HG02610 (cell line): Measurements from ENCODE around the gene LAMA5.

ENCODE experiments used
- ATAC-seq: cut with Tn5 transposase; IDR thresholded peaks from one replicate; pipeline ENCODE4 v1.9.1; 2021; ENCODE audit warnings: mild to moderate bottlenecking, moderate library complexity; ENCODE audit not compliant: unreplicated experiment

The LAMA5 gene

DNA sequence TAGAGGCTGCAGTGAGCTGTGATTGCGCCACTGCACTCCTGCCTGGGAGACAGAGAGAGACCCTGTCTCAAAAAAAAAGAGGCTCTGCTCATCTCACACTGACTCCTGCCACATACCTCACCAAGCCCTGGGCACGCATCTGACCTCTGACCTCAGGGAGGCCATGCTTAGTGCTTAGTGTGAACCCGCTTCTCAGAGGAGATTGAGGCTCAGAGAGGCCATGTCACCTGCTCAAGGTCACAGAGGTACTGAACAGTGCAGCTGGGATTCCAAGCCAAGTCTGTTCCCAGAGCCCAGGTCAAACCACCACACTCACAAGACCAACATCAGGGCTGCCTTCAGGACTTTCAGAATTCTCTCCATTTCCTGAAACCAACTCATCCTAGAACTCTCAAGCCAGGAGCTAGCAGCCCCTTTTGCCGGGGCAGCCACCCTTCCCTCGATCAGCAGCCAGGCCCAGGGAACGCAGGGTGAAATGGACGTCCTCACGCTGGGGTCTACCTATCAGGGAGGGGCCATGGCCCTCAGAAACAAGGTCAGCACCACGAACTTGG is 37.1 kb upstream of the LAMA5 start:
- no peak for ATAC-seq

DNA sequence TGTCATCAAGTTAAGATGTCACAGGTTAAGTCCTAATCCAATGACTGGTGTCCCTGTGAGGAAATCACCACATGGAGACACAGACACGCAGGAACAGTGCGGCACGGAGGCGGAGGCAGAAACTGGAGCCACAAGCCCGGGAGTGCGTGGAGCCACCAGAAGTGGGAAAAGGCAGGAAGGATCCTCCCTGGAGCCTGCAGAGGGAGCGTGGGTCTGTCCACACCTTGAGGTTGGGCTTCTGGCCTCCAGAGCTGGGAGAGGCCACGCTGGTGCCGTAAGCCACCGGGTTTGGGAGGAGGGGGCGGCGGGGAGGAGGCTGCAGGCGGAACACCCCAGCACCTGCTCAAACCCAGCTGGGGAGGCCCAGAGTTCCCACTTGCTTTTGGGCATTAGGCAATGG is 36.2 kb upstream of the LAMA5 start:
- no peak for ATAC-seq

DNA sequence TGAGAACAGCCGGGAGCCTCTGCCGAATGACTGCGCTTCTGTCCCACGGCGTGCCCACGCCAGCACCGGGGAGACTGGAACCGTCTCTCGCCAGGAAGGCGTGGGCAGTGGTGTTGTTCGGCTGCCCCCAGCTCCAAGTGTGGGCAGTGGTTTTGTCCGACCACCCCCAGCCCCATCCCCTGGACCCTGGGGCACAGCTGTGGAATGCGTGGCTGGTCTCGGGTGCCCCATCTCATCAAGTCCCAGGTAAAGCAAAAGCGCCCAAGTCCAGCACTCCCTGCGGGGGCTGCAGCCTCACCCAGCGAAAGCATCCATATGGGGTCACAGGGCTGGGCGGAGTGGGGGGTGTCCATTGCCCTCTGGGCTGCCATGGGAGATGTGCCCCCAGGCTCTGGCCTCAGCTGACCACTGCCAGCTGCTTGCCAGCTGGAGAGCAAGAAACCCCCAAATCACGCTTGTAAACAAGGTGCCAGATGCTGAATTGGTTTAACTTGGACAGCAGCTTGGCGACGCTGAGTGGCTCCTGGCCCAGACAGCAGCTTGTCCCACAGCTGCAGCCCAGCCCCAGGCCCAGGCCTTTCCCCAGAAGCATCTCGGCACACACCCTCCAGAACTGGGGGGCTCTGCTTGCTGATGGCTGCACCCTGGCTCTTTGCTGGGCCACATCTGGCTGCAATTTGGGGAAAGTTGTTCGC is 35.5 kb upstream of the LAMA5 start:
- no peak for ATAC-seq

DNA sequence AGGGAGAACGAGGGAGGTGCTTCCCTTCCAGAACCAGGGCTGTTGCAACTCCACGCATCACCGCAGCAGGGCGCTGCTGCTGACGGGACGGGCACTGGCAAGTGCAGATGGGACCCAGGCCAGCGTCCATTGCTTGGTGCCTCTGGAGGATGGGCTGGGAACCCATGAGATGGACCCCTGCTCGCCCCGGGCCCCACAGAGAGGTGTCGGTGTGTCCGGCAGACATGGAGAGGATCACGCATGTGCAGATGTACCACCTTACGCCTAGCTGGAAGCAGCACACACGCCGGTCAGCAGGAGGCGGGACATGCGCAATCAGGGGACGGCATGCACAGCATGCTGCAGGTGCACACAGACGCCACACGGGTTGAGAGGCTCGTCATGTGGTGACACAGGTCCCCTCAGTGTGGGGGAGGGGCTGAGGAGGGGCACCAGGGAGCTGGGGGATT is 34.2 kb upstream of the LAMA5 start:
- no peak for ATAC-seq

DNA sequence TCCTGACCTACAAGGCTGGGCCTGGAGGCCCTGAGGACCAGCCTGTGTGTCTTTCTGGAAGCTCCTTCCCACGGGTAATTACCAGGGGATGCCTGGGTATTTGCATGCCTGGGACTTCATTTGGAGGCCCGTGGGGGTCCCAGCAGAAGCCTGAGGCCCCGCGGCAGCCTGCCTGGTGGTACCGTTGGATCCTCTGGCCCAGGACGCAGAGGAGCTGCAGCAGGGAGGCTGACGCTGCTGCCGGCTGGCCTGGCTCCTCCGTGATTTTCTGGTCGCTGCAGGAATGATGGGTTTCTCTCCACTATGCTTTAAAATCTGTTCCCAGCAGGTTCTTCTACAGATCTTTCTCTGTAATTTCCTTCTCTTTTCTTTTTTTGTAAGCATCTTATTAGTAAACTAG is 33.4 kb upstream of the LAMA5 start:
- no peak for ATAC-seq

DNA sequence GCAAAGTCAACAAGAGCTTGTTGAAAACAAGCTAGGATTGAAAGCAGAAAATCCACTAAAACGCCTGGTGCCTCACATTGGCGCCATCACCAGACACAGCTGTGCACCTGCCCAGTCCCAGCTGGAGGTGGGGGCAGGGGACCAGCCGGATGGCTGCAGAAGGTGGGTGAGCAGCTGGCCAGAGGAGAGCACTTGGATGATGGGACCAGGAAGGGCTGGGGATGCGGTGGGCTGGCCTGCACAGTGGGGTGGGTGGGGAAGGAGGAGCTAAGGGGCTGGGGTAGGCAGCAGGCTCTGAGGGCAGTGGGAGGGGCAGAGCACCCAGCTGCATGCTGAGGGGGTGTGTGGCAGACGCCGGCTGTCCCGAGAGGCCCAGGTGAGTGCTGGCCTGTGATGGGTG is 32.9 kb upstream of the LAMA5 start:
- ATAC-seq: no peak

DNA sequence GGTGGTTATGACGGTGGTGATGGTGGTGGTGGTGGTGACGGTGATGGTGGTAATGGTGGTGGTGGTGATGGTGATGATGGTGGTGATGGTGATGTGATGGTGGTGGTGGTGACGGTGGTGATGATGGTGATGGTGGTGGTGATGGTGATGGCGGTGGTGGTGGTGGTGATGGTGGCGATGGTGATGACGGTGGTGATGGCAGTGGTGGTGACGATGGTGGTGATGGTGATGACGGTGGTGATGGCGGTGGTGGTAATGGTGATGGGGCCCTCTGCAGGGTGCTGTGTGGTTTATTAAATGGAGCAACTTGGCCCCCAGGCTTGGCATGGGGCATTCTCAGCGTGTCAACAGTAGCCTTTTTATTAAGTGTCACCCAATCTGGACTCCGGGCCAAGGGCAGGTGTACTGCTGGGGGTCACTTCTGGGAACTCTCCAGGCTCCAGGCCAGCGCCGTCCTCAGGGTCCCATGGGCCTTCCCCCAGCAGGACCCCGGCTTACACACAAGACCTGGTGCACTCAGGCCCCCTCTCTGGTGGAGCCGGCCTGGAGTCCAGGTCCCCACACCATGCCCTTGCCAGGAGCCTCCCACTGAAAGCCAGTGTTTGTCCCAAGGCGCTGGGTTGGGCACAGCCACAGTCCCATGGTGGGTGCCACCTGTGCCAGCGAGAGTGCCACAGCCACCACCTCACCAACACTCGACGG is 31.2 kb upstream of the LAMA5 start:
- no peak for ATAC-seq

DNA sequence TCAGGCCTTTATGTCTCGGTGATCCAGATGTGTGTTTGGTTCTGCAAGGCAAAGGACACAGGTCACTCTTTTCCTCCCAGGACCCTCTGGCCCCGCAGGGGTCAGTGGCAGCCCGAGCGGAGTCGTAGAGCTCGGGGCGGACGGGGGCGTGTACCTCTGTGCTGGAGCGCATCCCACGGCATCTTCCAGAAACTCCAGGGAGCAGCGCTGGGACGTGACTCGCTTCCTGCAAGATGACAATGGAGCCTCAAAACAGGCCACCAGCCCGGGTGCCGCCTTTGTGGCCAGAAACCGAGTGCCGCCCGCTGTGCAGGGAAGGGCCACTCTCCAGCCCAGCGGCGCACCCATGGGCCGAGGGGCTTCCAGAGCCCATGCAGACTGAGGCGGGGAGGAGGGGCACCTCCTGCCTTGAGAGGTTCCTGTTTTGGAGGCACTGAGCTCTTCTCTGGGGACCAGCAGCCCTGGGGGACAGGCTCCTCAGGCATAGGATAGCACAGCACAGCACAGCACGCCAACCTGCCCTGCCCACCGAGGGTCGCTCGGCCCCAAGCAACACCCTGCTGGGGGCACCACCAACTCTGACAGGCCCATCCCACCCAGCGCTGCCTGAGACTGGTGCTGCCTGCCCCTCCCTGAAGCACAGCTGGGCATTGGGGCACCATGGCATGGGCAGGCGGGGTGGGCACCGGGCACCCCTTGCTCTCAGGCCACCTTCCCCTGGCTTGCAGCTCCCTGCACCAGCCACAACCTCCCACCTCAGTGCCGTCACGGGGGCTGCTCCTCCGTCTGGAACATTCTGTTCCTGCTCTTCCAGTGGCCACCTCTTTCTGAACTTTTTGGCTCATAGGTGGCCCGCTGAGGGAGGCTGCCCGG is 29.5 kb upstream of the LAMA5 start:
- ATAC-seq: no peak

DNA sequence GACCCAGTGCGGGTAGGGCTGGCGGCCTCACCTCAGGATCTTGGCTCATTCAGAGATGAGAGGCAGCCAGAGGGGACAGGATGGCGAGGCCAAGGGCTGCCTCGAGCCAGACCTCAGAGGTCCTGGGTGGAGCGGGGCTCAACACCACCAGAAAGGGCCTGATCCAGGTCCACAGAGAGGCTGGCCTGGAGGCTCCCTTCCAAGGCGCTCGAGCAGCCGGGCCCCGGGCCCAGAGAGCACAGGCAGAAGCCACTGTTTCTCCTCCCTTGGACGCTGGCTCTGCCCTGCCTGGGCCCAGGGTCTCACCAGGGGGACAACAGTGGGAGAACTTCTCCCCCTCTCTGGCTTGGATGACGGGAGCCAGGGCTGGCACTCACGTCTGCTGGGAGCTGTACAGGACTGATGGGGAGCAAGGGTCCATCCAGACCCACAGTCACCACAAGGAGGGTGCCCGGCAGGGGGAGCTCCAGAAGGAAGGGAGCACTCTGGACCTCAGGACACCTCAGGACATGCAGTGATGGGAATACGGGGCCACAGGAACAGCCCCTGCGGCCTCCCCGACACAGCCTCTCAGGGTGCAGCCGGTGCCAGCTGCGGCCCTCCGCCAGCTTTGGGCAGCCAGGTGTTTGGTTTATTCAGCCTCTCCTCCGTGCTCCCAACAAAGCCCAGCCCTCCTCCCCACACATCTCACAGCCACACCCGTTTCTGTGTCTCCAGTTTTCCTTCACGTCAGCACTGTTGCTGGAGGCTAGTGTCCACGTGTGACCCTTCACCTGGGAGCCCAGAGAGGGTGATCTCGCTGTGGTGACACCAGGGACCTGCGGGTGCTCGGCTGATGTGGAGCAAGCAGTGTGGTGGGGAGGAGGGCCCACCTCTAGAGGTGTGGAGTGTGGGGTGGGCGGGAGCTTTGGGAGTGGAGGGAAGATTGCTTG is 28.5 kb upstream of the LAMA5 start:
- no peak for ATAC-seq

DNA sequence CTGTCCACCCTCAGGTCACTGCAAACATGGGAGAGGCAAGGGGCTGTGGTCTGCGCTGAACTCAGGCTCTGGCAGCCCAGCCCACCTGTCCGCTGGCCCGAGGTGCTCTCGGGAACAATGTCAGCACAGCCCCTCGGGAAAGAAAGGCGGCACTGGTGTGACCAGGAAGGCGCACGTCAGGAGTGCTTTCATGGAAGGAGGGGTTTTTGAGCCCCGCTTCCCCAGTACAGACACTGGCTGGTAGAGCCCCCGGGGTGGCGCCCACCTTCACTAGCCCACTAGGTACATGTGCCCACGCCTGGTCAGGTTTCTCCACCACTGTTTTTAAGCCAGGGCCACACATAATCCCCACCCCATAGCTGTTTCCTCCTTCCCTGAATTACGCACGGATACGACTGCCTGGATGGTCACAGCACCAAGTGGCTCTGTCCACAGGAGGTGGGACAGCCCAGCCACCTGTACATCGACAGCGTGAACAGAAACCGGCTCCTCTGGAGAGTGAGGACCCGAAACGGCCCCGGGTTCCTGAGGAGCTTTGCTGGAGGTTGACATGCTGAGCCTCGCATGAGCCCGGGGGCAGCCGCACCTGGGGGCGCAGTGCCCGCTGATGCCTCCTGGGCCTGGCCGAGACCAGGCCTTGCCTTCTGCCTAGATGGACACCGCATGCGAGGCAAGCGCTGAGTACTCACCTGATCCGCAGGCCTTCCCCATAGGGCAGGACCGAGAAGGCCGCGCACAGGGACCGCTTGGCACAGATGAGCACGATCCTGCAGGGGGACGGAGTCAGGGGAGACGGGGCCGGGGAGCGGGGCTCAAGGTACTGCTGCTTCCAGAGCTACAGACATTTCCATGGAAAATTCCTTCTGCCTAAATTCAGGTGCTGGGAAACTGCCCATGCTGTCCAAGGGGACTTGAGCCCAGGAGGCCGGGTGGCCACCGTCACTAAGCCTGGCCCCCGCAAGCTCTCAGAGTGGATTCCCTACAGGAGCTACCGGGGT is 27.4 kb upstream of the LAMA5 start:
- no peak for ATAC-seq

DNA sequence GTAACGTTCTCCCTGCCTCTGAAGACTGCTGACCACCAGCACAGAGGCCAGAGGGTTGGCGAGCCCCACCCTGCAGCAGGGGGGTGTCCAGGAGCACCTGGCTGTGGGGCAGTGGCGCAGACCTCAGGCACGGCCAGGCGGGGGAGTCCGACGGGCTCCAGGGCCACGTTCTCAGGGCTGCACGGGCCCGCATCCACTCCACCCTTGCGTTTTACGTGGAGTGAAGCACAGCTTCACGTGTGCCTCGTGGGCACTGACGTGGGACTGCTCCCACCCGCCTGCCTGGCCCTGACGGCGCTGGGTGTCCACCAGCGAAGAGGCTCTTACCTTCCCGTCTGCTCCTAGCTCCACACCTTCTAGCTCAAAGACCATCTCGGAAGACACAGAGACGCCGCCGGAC is 26.7 kb upstream of the LAMA5 start:
- no peak for ATAC-seq

DNA sequence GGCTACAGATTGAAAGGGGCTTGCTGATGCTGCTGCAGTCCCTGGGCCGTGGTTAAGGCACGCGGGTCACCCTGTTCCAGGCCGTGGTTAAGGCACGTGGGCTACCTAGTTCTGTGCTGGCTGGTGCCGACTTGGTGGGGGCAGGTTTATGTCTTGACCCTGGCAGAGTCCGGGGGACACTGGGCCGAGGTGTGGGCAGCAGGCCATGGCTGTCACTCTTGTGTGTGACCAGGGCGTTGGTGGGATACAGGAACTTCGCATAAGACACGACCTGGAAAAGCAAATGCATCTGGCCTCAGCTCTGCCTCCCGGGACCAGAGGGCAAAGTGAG is 26.2 kb upstream of the LAMA5 start:
- ATAC-seq: no peak

DNA sequence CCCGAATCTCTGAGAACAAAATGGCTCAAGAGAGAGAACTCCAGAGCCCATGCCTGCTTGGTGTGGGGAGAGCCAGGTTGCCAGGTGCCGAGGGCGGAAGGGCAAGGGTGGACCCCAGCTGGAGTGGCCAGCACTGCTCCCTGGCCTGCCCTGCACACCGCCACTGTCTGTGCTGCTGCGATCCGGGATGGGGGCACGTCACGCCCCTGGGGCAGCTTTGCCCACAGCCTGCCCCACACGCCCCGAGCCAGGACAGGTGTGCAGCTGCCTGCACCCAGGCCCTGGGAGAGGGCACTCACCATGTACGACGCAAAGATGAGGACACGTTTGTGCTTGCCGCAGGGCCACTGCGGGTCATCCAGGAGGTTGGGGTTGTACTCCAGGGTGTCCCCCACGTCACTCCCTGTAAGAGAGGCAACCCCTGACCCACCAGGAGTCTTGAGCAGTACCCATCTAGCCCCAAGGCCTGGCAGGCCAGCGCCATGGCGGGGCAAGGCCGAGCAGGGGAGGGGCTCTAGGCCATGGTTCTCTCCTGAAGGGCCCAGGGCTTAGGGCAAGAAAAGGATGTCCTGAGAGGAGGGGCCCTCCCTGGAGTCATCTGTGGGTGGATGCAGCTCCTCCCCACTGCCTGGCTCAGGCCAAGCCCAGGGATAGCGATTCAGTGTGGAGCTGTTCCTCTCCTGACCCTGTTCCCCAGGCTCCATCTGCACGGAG is 25.7 kb upstream of the LAMA5 start:
- ATAC-seq: no peak

DNA sequence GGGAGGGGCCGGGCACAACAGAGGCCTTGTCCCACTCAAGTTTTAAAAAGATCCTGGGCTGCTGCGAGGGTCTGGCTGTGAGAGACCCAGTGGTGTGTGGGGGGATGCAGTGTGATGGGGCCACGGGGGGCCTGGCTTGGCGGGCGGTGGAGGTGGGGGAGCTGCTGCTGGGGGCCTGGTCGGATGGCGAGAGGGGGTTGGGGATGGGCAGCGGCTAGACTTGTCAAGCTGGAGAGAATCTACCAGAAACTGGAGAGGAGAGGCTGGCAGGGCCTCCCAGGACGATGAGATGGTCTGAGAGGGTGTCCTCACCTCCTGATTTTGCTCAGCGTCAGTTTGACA is 24.9 kb upstream of the LAMA5 start:
- ATAC-seq: no peak

DNA sequence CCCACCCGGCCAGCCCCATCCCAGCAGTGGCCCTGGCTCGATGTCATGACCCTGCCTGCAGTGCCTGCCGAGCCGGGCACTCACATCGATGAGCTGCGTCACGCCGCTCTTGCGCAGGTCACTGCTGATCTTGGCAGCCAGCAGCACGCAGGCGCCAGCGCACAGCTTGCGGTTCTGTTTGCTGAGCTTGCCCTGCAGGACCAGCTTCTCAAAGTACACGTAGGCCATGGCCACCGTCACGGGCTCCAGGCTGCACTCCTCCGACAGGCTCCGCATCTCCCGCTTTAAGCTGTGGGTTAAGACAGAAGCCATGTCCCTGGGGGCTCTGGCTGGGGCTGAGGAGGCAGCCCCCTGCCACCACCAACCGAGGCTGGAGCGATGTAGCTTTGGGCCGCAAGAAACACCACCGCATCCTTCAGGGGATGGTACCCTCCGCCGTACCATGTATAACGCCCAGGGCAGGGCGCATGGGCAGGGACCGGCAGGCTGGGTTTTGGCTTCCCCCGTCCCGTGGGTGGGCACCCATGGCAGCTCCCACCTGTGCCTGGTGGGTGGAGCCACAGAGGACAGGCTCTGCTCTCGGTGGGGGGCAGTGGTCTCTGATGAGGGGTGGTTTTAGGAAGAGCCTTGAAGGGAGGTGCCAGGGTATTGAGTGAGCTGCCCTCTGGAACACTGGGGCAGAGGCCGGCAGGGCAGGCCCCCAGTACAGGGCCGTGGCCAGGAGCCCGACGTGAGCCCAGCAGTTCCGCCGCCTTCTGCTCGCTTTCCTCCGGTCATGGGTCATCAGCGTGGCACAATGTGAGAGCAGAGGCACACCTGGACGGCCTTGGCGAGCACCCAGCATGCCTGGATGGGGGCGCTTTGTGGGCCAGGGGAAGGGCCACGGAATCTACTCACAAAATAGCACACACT is 24.3 kb upstream of the LAMA5 start:
- no peak for ATAC-seq

DNA sequence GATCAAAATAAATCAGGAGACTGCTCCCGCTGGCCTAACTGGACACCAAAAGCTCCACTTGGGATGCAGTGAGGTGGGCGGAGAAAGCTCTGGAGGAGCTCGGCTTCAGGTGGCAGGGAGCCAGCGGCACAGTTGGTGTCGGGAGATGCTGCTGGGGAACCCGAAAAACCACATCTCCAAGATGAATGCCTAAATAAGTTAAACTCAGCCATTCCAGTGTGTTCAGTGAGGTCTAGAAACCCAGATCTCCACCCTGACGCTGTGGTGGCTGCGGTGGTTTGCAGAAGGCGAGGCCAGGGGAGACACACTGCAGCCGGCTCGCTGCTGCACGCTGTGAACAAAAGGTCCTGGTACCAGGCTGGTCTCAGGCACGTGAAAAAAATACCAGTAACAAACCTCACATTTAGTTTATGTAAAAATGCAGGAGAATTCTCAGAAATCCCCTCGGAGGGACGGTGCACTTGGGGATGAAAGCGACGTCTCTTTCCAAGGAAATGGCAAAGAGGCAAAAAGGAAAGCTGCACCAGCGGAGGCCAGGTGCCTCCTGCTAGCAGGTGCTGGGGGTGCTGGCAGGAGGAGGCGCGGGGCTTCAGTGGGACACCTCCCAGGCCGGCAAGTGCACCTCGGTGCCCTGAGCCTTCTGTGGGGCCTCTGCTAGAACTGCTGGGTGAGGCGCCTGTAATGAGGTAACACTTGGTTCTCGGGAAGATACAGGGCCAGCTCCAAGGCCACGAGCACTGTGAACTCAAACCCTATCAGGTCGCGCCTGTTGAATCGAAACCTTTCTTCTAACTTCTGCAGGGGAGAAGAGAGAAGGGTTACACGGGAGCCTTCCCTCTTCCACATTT is 23.4 kb upstream of the LAMA5 start:
- ATAC-seq: no peak

DNA sequence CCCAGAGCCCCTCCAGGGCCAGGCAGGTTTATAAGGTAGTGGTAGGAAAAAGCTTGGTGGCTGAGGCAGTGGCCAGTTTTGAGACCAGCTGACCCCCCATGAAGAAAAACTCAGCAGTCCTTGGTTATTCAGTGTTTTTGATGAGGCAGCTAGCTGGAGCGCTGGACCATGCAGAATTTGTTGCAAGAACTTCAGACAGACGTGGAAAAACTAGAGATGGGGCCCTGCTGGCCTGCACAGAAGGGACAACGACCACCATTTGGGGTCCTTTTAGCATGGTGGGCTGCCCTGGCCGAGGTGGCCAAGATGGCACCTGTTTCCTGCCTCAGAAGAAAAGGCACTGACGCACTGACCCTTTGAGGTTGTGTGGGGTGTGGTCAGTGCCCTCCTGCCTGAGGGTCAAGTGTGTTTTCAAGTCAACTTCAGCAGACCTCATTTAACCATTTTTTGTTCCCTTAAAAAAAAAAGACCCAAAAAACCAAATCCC is 22.5 kb upstream of the LAMA5 start:
- ATAC-seq: no peak
